ENCODE data around the gene MATR3.
"Not testable (repeated sequence)": the region's sequence is repeated elsewhere in the genome, so short reads cannot be mapped to it uniquely, and the experiment has no call there.

Gene MATR3

DNA sequence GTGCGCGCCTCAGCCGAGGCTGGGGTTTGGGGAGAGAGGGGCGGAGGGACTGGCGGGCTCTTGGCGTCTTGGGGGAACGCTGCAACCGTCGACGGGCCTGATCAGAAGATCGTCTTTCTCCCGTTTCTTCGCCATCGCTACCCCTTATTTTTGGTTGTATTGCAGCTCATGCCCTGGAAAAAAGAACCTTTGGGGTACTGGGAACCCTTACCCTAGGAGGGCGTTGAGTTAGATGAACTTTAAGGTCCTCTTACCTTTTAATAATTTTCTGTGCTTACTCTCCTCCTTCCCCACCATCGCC, 48.8 kb downstream of the MATR3 start:
- no peak for TF ChIP-seq SUZ12 (IDR thresholded peaks at IDR 0.05; ENCODE audit: extremely low read depth, insufficient read depth, insufficient read length)
- no peak for TF ChIP-seq YY1 (IDR thresholded peaks at IDR 0.05; ENCODE audit: insufficient read depth, insufficient read length)
- no peak for TF ChIP-seq ZNF274 (IDR thresholded peaks at IDR 0.05; ENCODE audit: low read depth, low read length)
- H3K27me3 ChIP-seq (ENCODE audit: insufficient read depth, insufficient read length), result no peaks in the 10 kb centered on the region
- H3K9me3 ChIP-seq (ENCODE audit: insufficient read depth, low read length), result no peaks in the 10 kb centered on the region
- no peak for DNase-seq (ENCODE audit: low read depth, low spot score)
- H3K4me3 ChIP-seq (ENCODE audit: insufficient read length, low read depth), result peak overlapping the region; percentile 99
- H3K4me1 ChIP-seq (ENCODE audit: insufficient read depth, insufficient read length), result no peaks in the 10 kb centered on the region
- H3K36me3 ChIP-seq (ENCODE audit: insufficient read depth, insufficient read length, low read length), result peaks cover 5% of the 10 kb centered on the region
- peak overlapping the region; percentile 88 for H3K9ac ChIP-seq (ENCODE audit: insufficient read length, low read depth)

DNA sequence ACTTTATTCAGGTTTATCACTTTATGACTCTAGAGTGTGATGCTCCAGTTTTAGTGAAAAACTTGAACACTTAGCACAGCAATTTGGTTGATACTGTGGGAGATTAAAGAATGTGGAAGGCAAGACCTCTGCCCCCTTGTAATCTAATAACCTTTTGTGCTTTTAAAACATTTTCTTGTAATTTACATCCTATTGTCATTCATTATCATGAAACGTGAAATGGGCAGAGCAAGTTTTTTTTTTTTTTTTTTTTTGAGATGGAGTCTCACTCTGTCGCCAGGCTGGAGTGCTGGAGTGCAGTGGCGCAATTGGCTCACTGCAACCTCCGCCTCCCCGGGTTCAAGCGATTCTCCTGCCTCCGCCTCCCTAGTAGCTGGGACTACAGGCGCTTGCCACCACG, 49.9 kb downstream of the MATR3 start:
- H3K9ac ChIP-seq (ENCODE audit: insufficient read length, low read depth), result peak overlapping the region; percentile 14

DNA sequence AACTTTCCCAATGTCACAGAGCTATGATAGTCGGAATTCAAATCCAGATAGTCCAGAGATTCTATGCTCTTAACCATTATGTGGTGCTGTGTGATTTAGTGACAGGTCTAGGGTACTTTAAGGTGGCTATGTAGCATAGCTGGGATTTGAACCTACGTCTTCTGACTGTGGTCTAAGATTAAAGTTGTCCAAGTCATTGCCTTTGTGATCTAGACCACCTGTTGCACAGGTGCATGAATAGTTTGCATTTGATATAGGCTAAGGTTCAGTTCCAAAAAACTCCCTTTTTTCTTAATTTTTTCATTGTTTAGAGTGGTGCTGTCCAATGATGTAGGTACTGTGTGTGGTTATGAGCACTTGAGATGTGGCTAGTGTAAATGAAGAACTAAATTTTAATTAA, 50.6 kb downstream of the MATR3 start:
- no peaks in the 10 kb centered on the region for H3K4me1 ChIP-seq (ENCODE audit: insufficient read depth, insufficient read length)
- H3K36me3 ChIP-seq (ENCODE audit: insufficient read depth, insufficient read length, low read length), result peaks cover 5% of the 10 kb centered on the region
- H3K9ac ChIP-seq (ENCODE audit: insufficient read length, low read depth), result no peak overlapping the region
- H3K27me3 ChIP-seq (ENCODE audit: insufficient read depth, insufficient read length), result no peaks in the 10 kb centered on the region
- H3K4me3 ChIP-seq (ENCODE audit: insufficient read length, low read depth), result no peak overlapping the region
- no peak for TF ChIP-seq YY1 (IDR thresholded peaks at IDR 0.05; ENCODE audit: insufficient read depth, insufficient read length)
- TF ChIP-seq ZNF274 (IDR thresholded peaks at IDR 0.05; ENCODE audit: low read depth, low read length), result no peak
- TF ChIP-seq SUZ12 (IDR thresholded peaks at IDR 0.05; ENCODE audit: extremely low read depth, insufficient read depth, insufficient read length), result no peak
- H3K9me3 ChIP-seq (ENCODE audit: insufficient read depth, low read length), result no peaks in the 10 kb centered on the region
- no peak for DNase-seq (ENCODE audit: low read depth, low spot score)

More for the DNA sequence above, 49.9 kb downstream of the MATR3 start:
- peaks cover 5% of the 10 kb centered on the region for H3K36me3 ChIP-seq (ENCODE audit: insufficient read depth, insufficient read length, low read length)
- H3K4me1 ChIP-seq (ENCODE audit: insufficient read depth, insufficient read length), result no peaks in the 10 kb centered on the region
- H3K9me3 ChIP-seq (ENCODE audit: insufficient read depth, low read length), result no peaks in the 10 kb centered on the region
- DNase-seq (ENCODE audit: low read depth, low spot score), result no peak
- peak overlapping the region; percentile 99 for H3K4me3 ChIP-seq (ENCODE audit: insufficient read length, low read depth)
- no peak for TF ChIP-seq ZNF274 (IDR thresholded peaks at IDR 0.05; ENCODE audit: low read depth, low read length)
- TF ChIP-seq YY1 (IDR thresholded peaks at IDR 0.05; ENCODE audit: insufficient read depth, insufficient read length), result no peak
- no peak for TF ChIP-seq SUZ12 (IDR thresholded peaks at IDR 0.05; ENCODE audit: extremely low read depth, insufficient read depth, insufficient read length)
- H3K27me3 ChIP-seq (ENCODE audit: insufficient read depth, insufficient read length), result no peaks in the 10 kb centered on the region

DNA sequence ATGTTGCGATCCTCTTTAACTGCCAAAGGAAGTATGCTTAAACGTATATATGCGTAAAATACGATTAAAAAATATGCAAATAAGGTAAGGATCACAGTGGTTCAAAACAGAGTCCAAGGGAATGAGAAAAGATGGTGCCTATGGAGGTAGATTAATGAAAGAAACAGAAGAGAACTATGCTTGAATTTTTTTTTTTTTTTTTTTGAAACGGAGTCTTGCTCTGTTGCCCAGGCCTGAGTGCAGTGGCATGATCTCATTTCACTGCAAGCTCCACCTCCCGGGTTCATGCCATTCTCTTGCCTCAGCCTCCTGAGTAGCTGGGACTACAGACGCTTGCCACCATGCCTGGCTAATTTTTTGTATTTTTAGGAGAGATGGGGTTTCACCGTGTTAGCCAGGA, 51.9 kb downstream of the MATR3 start:
- H3K9me3 ChIP-seq (ENCODE audit: insufficient read depth, low read length); H3K4me1 ChIP-seq (ENCODE audit: insufficient read depth, insufficient read length); H3K36me3 ChIP-seq (ENCODE audit: insufficient read depth, insufficient read length, low read length); H3K4me3 ChIP-seq (ENCODE audit: insufficient read length, low read depth); H3K9ac ChIP-seq (ENCODE audit: insufficient read length, low read depth); H3K27me3 ChIP-seq (ENCODE audit: insufficient read depth, insufficient read length); DNase-seq (ENCODE audit: low read depth, low spot score): not testable (repeated sequence)

DNA sequence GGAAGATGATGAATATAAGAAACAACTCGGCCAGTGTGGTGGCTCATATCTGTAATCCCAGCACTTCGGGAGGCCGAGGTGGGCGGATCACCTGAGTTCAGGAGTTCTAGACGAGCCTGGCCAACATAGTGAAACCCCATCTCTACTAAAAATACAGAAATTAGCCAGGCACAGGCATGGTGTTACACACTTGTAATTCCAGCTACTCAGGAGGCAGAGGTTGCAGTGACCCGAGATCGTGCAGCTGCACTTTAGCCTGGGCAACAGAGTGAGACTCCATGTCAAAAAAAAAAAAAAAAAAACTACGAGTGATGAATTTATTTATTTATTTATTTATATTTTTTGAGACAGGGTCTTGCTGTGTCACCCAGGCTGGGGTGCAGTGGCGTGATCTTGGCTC, 54.3 kb downstream of the MATR3 start:
- H3K27me3 ChIP-seq (ENCODE audit: insufficient read depth, insufficient read length); H3K4me1 ChIP-seq (ENCODE audit: insufficient read depth, insufficient read length); H3K9ac ChIP-seq (ENCODE audit: insufficient read length, low read depth); H3K4me3 ChIP-seq (ENCODE audit: insufficient read length, low read depth); H3K9me3 ChIP-seq (ENCODE audit: insufficient read depth, low read length); H3K36me3 ChIP-seq (ENCODE audit: insufficient read depth, insufficient read length, low read length); DNase-seq (ENCODE audit: low read depth, low spot score): not testable (repeated sequence)

DNA sequence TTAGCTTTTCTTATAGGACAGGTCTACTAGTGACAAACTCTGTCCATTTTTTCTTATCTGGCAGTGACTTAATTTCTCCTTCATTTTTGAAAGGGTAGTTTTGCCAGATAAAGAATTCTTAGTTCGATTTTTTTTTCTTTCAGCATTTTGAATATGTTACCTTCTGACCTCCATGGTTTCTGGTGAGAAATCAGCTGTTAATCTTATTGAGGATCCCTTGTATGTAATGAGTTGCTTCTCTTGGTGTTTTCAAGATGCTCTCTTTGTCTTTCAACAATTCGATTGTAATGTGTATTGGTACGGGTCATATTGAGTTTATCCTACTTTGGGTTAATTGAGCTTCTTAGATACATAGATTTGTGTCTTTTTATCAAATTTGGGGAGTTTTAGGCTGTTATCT, 60.6 kb downstream of the MATR3 start:
- H3K27me3 ChIP-seq (ENCODE audit: insufficient read depth, insufficient read length), result no peaks in the 10 kb centered on the region
- no peak overlapping the region for H3K4me3 ChIP-seq (ENCODE audit: insufficient read length, low read depth)
- no peak for DNase-seq (ENCODE audit: low read depth, low spot score)
- no peaks in the 10 kb centered on the region for H3K4me1 ChIP-seq (ENCODE audit: insufficient read depth, insufficient read length)
- H3K9me3 ChIP-seq (ENCODE audit: insufficient read depth, low read length), result no peaks in the 10 kb centered on the region
- H3K36me3 ChIP-seq (ENCODE audit: insufficient read depth, insufficient read length, low read length), result peaks cover 3% of the 10 kb centered on the region
- TF ChIP-seq YY1 (IDR thresholded peaks at IDR 0.05; ENCODE audit: insufficient read depth, insufficient read length) (no peak), ZNF274 (IDR thresholded peaks at IDR 0.05; ENCODE audit: low read depth, low read length) (no peak), SUZ12 (IDR thresholded peaks at IDR 0.05; ENCODE audit: extremely low read depth, insufficient read depth, insufficient read length) (no peak)
- no peak overlapping the region for H3K9ac ChIP-seq (ENCODE audit: insufficient read length, low read depth)

DNA sequence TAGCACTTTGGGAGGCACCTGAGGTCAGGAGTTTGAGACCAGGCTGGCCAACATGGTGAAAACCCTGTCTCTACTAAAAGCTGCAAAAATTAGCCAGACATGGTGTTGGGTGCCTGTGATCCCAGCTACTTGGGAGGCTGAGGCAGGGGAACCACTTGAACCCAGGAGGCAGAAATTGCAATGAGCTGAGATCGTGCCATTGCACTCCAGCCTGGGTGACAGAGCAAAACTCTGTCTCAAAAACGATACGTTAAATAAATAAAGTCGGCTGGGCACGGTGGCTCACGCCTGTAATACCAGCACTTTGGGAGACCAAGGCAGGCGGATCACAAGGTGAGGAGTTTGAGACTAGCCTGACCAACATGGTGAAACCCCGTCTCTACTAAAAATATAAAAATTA, 62.4 kb downstream of the MATR3 start:
- not testable (repeated sequence) for DNase-seq (ENCODE audit: low read depth, low spot score); H3K27me3 ChIP-seq (ENCODE audit: insufficient read depth, insufficient read length); H3K4me1 ChIP-seq (ENCODE audit: insufficient read depth, insufficient read length); H3K9me3 ChIP-seq (ENCODE audit: insufficient read depth, low read length); H3K36me3 ChIP-seq (ENCODE audit: insufficient read depth, insufficient read length, low read length); H3K4me3 ChIP-seq (ENCODE audit: insufficient read length, low read depth); H3K9ac ChIP-seq (ENCODE audit: insufficient read length, low read depth)

DNA sequence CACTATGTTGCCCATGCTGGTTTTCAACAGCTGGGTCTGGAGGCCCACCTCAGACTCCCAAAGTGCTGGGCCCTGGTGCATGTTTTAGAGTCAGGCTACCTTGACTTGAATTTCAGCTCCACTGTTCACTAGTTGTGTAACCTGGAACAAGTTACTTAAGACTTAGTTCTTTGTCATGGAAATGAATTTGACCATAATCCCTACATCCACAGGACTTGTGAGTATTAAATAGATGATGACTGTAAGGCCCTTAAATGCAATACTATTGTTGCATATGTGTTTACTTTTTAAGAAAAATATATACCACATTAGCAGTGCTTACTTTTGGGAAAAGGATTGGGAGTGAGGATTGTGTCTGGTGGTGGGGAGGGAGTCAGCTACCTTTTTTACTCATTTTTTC, 64.5 kb downstream of the MATR3 start:
- DNase-seq (ENCODE audit: low read depth, low spot score), result no peak
- Histone ChIP-seq H3K27me3 (ENCODE audit: insufficient read depth, insufficient read length) (no peaks in the 10 kb centered on the region), H3K36me3 (ENCODE audit: insufficient read depth, insufficient read length, low read length) (peaks cover under 1% of the 10 kb centered on the region), H3K4me1 (ENCODE audit: insufficient read depth, insufficient read length) (no peaks in the 10 kb centered on the region), H3K9me3 (ENCODE audit: insufficient read depth, low read length) (no peaks in the 10 kb centered on the region), H3K4me3 (ENCODE audit: insufficient read length, low read depth) (no peak overlapping the region), H3K9ac (ENCODE audit: insufficient read length, low read depth) (no peak overlapping the region)
- no peak for TF ChIP-seq ZNF274 (IDR thresholded peaks at IDR 0.05; ENCODE audit: low read depth, low read length)
- no peak for TF ChIP-seq SUZ12 (IDR thresholded peaks at IDR 0.05; ENCODE audit: extremely low read depth, insufficient read depth, insufficient read length)
- TF ChIP-seq YY1 (IDR thresholded peaks at IDR 0.05; ENCODE audit: insufficient read depth, insufficient read length), result no peak

All from NT2/D1 (cell line).